SK-MEL-5 (cell line): ENCODE data around the gene USP2. TPM values are rescaled to one million over a fixed set of nuclear protein-coding genes. Genes with fewer than 3 reads are reported as not detected.

Source experiments
- DNase-seq: peaks from one replicate; pipeline ENCODE4 v3.0.0-alpha.2; 2016; ENCODE audit warnings: low read depth, low spot score
- in situ Hi-C: cut with HindIII; loops from 2 replicates; pipeline ENCODE4 v1.10.0; 2016; ENCODE audit warnings: low sequenced_read_pairs, high pct_unique_total_duplicates, low pct_unique_long_range_greater_than_20kb
- small RNA-seq, 2 experiments: library from RNA; depleted of rRNA; stranded (forward); fragments of <200 nt; gene quantifications; one replicate each; pipeline ENCODE3, GENCODE V24; 2014
- total RNA-seq: library from RNA; depleted of rRNA; stranded (reverse); fragments of >200 nt; shearing (Covaris generic); gene quantifications from 2 replicates; pipeline ENCODE4 v1.2.3, GENCODE V29; 2014; rRNA removed

Gene USP2
- total RNA-seq, 1 experiment from 2014 or later: 0.37 TPM

DNA sequence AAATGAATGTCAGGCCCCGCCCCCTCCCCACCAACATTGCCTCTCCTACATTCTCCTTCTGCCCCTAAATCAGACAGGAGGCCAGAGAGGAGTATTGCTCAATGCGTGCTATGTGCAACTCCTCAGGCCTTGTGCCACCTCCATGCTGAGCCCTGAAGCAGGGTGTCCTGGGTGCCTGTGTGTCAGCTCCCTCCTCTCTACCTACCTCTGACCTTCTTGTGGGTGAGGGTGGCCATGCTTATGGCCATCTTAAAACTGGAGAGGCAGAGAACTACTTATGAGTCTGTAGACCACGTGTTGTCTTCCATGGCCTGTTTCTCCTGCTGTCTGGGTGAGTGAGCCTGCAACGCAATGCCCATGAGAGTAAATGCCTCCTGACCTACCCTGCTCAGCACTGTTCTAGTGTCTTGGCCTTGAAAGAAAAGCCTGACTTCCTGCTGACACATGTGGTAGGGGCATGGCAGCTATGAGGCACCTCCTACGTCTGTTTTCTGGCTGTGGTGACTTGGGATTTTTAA lies 75.1 kb downstream of the USP2 start:
- peak; percentile 73 for DNase-seq
- in situ Hi-C loops: no loop called here

- no peak for DNase-seq
- in situ Hi-C loops: no loop called here
Observed at GRCh38 chr11:119305556-119306372, 75.7 kb downstream of the USP2 start.

Small RNA genes lying within 50 kb of the gene (small RNA-seq; reads per million reads assigned to genes)
- gene AP003396.4 (0 reads per million in 2 experiments), gene RF01225 (0 reads per million in 2 experiments)

Other genes starting within 250 kb of the USP2 start
- gene ABCG4, start 232.6 kb downstream of the USP2 start, total RNA-seq: 0.05 TPM in 1 of 2 replicates, not detected in the other
- gene NLRX1, start 213.0 kb downstream of the USP2 start, total RNA-seq: 8.7 and 11.5 TPM in 2 replicates
- gene NHERF4, start 196.2 kb downstream of the USP2 start, total RNA-seq: not detected in 2 replicates
- gene CBL, start 175.4 kb downstream of the USP2 start, total RNA-seq: 5.8 and 7.6 TPM in 2 replicates
- gene MCAM, start 64.6 kb downstream of the USP2 start, total RNA-seq: 335 and 356 TPM in 2 replicates
- 3.2 and 3.5 TPM in 2 replicates for gene RNF26, start 47.2 kb downstream of the USP2 start, total RNA-seq
- not detected in 2 replicates for gene C1QTNF5, start 40.8 kb downstream of the USP2 start, total RNA-seq
- gene MFRP, start 35.0 kb downstream of the USP2 start, total RNA-seq: not detected in 2 replicates
- gene THY1, start 41.5 kb upstream of the USP2 start, total RNA-seq: 0.32 and 0.88 TPM in 2 replicates